Stomach (tissue), 9 donors: ENCODE measurements around the gene ERC2. TPM values are rescaled to one million over a fixed set of nuclear protein-coding genes. Genes with fewer than 3 reads are reported as not detected.

ENCODE experiments used
- DNase-seq, 2 donors: peaks; one replicate each; pipeline versions ENCODE4 v3.0.0 to v3.0.0-alpha.2; 2013 to 2019
- H3K27ac ChIP-seq, 5 donors: fragments of 200-600 bp in 4 of 5; sonication (generic) in 4 of 5; one replicate each; pipeline ENCODE4 v1.5.1; 2013 to 2019; ENCODE audit warnings: mild to moderate bottlenecking in 1 of 5, moderate library complexity in 1 of 5
- H3K27me3 ChIP-seq, 3 donors: fragments of 200-600 bp; sonication (generic); one replicate each; pipeline ENCODE4 v1.5.1; 2017 to 2019; ENCODE audit warnings: mixed run types in 1 of 3
- H3K36me3 ChIP-seq, 4 donors: fragments of 200-600 bp; sonication (generic); 1 replicate in 3 of 4; 2 replicates in 1 of 4; pipeline ENCODE4 v1.5.1; 2016 to 2019
- H3K4me1 ChIP-seq, 4 donors: fragments of 200-600 bp; sonication (generic); one replicate each; pipeline ENCODE4 v1.5.1; 2016 to 2019
- H3K4me3 ChIP-seq, 4 donors: fragments of 200-600 bp; sonication (generic) in 3 of 4; one replicate each; pipeline ENCODE4 v1.5.1; 2016 to 2019; ENCODE audit warnings: mild to moderate bottlenecking in 1 of 4
- H3K9me3 ChIP-seq, 4 donors: fragments of 200-600 bp; sonication (generic); one replicate each; pipeline ENCODE4 v1.5.1; 2016 to 2019
- EP300 ChIP-seq: sonication (generic); formaldehyde crosslinking; IDR thresholded peaks from one replicate; pipeline ENCODE4 v1.6.1; 2017; ENCODE audit warnings: antibody characterized with exemption
- POLR2A ChIP-seq, 4 donors: fragments of 450-650 bp; IDR thresholded peaks; one replicate each; pipeline ENCODE4 v1.6.1; 2016; ENCODE audit warnings: antibody characterized with exemption in 4 of 4, control low read depth in 2 of 4, mild to moderate bottlenecking in 1 of 4, moderate library complexity in 1 of 4
- POLR2AphosphoS5 ChIP-seq, 3 donors: sonication (generic); formaldehyde crosslinking; IDR thresholded peaks; one replicate each; pipeline ENCODE4 v1.6.1; 2016; ENCODE audit warnings: antibody characterized with exemption in 3 of 3
- WGBS, 5 donors: extraction: QIAGEN DNeasy Blood & Tissue Kit in 3 of 5; methylation state at CpG; one replicate each; pipeline versions ENCODE4 v1.1.5 to v1.1.7; 2013 to 2018; 5-methylcytosine and 5-hydroxymethylcytosine counted together
- intact Hi-C: fragments of 100-400 bp; cut with DNase I; formaldehyde crosslinking; loops from one replicate; pipeline ENCODE4 v1.15.1; 2023; ENCODE audit warnings: low total_unique reads
- polyA plus RNA-seq, 3 donors: library from polyadenylated mRNA; stranded (reverse); fragments of 200-250 nt; gene quantifications; one replicate each; pipeline ENCODE4 v1.2.3, GENCODE V29; 2013
- total RNA-seq, 5 donors: library from RNA; depleted of rRNA; stranded (reverse); fragments of >200 nt; gene quantifications; one replicate each; pipeline versions ENCODE4 v1.1.0 to v1.2.3, GENCODE V29; 2014 to 2016
- TF ChIP-seq, protein P1 (sequence below), 7 experiments: fragments of 450-650 bp in 4 of 7; fragments of 200-600 bp in 3 of 7; sonication (generic) in 3 of 7; IDR thresholded peaks; one replicate each; pipeline ENCODE4 v1.5.1; 2016 to 2019; ENCODE audit warnings: antibody characterized with exemption in 7 of 7, control low read depth in 2 of 7, mild to moderate bottlenecking in 1 of 7
- donor health status: healthy with polysubstance abuse.
- donor health status: Bipolar disorder and iron deficiency.
- donor health status: healthy.

Gene ERC2
- total and polyA plus RNA-seq, 8 donors, result 0.43 to 3.1 (median 1.3) TPM; not detected in 2

DNA sequence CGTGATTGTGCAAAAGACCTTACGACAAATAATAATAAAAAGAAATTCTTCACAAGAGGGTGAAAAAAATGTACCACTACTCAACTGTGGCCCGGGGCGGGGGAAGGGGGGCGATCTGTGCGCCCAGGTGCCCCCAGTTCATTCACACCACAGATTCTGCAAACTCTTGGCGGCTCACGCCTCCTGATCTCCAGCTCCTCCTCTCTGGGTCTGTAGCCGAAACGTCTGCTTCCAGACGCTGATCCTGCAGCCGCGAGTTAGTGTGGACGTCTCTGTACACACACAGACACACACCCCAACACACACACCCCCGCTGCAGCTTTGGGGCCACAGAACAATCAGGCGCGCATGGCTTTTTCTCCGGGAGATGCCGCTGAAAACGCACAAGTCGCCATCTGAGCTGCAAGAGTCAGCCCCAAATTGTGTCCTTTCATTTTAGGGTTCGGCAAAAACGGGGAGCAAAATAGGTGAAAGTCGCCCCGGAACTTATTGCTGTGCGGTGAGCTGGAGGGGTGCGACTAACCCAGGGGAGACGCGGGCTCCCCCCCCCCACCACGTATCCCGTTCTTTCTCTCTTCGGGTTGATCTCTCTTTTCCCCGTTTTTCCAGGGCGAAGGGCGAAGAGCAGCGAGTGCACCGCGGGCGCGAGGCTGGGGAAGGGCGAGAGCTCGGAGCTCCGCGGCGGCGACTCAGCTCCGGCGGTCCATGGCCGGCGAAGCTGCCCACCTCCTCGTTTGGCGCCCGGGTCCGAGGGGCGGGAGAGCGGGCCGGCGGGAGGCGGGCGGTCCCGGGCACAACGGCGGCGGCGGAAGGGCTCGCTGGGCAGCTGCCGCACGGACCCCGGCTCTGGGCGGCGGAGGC, 980.7 kb downstream of the ERC2 start:
- Histone ChIP-seq H3K27me3 (peaks cover 0 to 85% (median 67%) of the 10 kb centered on the region in 3 donors), H3K27ac (peak overlapping the region; percentile 65 to 83 (median 76)), H3K36me3 (no peaks in the 10 kb centered on the region), H3K4me3 (peak overlapping the region; percentile 73 to 94 (median 78)), H3K4me1 (peaks cover 34 to 61% (median 58%) of the 10 kb centered on the region in 4 donors), H3K9me3 (no peaks in the 10 kb centered on the region)
- TF ChIP-seq POLR2AphosphoS5 (IDR thresholded peaks at IDR 0.05) (no peak), POLR2A (IDR thresholded peaks at IDR 0.05) (no peak), EP300 (no peak)
- TF ChIP-seq, protein P1, sequence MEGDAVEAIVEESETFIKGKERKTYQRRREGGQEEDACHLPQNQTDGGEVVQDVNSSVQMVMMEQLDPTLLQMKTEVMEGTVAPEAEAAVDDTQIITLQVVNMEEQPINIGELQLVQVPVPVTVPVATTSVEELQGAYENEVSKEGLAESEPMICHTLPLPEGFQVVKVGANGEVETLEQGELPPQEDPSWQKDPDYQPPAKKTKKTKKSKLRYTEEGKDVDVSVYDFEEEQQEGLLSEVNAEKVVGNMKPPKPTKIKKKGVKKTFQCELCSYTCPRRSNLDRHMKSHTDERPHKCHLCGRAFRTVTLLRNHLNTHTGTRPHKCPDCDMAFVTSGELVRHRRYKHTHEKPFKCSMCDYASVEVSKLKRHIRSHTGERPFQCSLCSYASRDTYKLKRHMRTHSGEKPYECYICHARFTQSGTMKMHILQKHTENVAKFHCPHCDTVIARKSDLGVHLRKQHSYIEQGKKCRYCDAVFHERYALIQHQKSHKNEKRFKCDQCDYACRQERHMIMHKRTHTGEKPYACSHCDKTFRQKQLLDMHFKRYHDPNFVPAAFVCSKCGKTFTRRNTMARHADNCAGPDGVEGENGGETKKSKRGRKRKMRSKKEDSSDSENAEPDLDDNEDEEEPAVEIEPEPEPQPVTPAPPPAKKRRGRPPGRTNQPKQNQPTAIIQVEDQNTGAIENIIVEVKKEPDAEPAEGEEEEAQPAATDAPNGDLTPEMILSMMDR (IDR thresholded peaks at IDR 0.05), result no peak
- WGBS, 5 donors, result 0 to 1% (median 1%) methylated on average over 41 to 71 of the region's 71 CpGs
- intact Hi-C loops, result loop anchor here (10.0 kb wide), 2 partner anchors 257 to 767 kb away; no protein-coding TSS in a partner anchor
- DNase-seq, result peak in 1 of 2 donors; percentile 73

DNA sequence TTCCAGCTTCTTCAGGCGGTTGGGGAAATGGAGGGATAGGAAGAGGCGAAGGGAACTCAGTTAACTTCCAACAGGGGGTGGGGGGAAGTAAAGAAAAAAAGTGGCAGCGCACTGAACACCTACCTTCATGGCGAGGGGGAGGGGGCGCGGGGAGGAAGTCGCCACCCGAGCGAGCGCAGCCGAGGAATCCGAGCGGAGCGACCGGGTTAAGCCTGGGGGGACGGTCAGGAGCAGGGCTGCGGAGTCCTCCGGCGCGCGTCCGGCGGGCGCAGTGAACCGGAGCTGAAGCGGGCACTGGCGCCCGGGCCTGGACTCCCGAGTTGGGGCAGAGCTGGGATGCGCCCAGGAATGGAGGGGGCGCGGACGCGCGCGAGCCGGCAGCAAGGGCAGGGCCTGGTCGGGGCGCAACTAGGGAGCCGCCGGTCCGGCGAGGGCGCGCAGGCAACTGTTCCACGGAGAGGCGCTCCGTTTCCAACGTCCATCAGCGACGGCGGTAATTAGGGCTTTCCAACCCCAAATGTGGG, 981.3 kb downstream of the ERC2 start, which contains the start of gene WNT5A:
WNT5A (minus strand) TSS at position 450 of the 524 bp plus-strand sequence; CDS start at position 129, 321 bp downstream.
- no peak for TF ChIP-seq POLR2AphosphoS5 (IDR thresholded peaks at IDR 0.05)
- no peak for TF ChIP-seq POLR2A (IDR thresholded peaks at IDR 0.05)
- TF ChIP-seq EP300, result no peak
- TF ChIP-seq, protein P1 (IDR thresholded peaks at IDR 0.05), result no peak
- no peaks in the 10 kb centered on the region for H3K36me3 ChIP-seq
- H3K27me3 ChIP-seq, result peaks cover 0 to 92% (median 74%) of the 10 kb centered on the region in 3 donors
- peak within 1 kb of the TSS; percentile 65 to 83 (median 77) for H3K27ac ChIP-seq
- no peaks in the 10 kb centered on the region for H3K9me3 ChIP-seq
- intact Hi-C loops, result loop anchor here (10.0 kb wide), 2 partner anchors 258 to 768 kb away; no protein-coding TSS in a partner anchor
- H3K4me1 ChIP-seq, result peaks cover 40 to 68% (median 65%) of the 10 kb centered on the region in 4 donors
- 1 to 2% (median 1%) methylated on average over 23 to 52 of the region's 52 CpGs for WGBS, 5 donors
- DNase-seq, result peak in 1 of 2 donors; percentile 71
- H3K4me3 ChIP-seq, result peak within 1 kb of the TSS; percentile 73 to 94 (median 78)

DNA sequence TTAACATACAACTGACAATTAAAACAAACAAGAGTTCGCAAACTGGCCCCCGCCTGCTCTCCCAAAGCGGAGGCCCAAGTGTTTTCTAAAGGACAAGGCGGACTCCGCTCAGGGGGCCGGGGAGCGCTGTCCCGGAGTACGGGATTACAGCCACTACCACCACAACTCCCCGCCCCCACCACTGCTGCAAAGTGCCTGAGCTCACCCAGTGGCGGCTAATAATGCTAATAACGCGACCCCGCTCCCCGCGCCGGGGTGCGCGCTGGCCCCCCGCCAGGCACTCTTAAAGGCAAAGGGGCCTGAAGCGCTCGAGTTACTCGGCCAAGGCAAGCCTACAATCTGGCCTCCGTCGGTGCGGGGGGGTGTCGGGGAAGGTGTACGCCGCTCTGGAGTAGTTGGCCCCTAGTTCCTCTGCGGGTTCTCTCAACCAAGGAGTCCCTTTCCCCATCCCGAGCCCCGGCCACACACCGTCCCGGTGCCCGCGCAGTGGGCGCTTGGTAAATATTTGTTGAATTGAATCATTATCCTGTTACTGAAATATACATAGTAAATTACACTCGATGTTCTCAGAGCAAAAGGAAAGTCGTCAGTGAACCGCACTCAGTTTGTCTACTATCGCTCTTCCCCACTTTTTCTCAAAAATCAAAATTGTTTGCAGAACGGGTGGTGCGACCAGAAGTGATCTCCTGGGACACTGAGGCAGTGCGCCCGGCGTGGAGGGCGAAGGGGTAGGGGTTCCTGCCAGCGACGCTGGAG, 982.0 kb downstream of the ERC2 start:
- H3K36me3 ChIP-seq, result no peaks in the 10 kb centered on the region
- DNase-seq, result peak; percentile 63 to 84
- peaks cover 46 to 74% (median 71%) of the 10 kb centered on the region in 4 donors for H3K4me1 ChIP-seq
- H3K27ac ChIP-seq, result peak overlapping the region; percentile 57 to 83 (median 77)
- TF ChIP-seq POLR2AphosphoS5 (IDR thresholded peaks at IDR 0.05) (no peak), EP300 (no peak), POLR2A (IDR thresholded peaks at IDR 0.05) (no peak)
- TF ChIP-seq, protein P1 (IDR thresholded peaks at IDR 0.05), result no peak
- H3K27me3 ChIP-seq, result peaks cover 0 to 98% (median 80%) of the 10 kb centered on the region in 3 donors
- peak overlapping the region; percentile 73 to 94 (median 78) for H3K4me3 ChIP-seq
- intact Hi-C loops, result loop anchor here (10.0 kb wide), 2 partner anchors 259 to 769 kb away; no protein-coding TSS in a partner anchor
- WGBS, 5 donors, result 2 to 3% (median 2%) methylated on average over 42 to 49 of the region's 49 CpGs
- no peaks in the 10 kb centered on the region for H3K9me3 ChIP-seq
